HG02642 (cell line): ENCODE measurements around the gene GRIN3B.

Experiments used
- ATAC-seq: cut with Tn5 transposase; IDR thresholded peaks from one replicate; pipeline ENCODE4 v1.9.1; 2021; ENCODE audit warnings: mild to moderate bottlenecking; ENCODE audit not compliant: unreplicated experiment, poor library complexity

The GRIN3B gene

GRCh38 chr19:989381-990081, 10.7 kb upstream of the GRIN3B start:
- ATAC-seq: no peak

GRCh38 chr19:990119-990571, 10.1 kb upstream of the GRIN3B start:
- no peak for ATAC-seq

- no peak for ATAC-seq
Observed at GRCh38 chr19:990746-991145, 9.5 kb upstream of the GRIN3B start.

- no peak for ATAC-seq
Observed at GRCh38 chr19:991174-991931, 8.9 kb upstream of the GRIN3B start.

- ATAC-seq: no peak
Observed at GRCh38 chr19:991932-992669, 8.1 kb upstream of the GRIN3B start.

- no peak for ATAC-seq
Observed at GRCh38 chr19:992670-993055, 7.6 kb upstream of the GRIN3B start.

- ATAC-seq: no peak
Observed at GRCh38 chr19:993361-993830, 6.8 kb upstream of the GRIN3B start.

- no peak for ATAC-seq
Observed at GRCh38 chr19:993831-994393, 6.3 kb upstream of the GRIN3B start.

GRCh38 chr19:994516-994915, 5.7 kb upstream of the GRIN3B start:
- ATAC-seq: no peak

- no peak for ATAC-seq
Observed at GRCh38 chr19:995051-995827, 5.0 kb upstream of the GRIN3B start.

- no peak for ATAC-seq
Observed at GRCh38 chr19:996051-996838, 4.0 kb upstream of the GRIN3B start.

GRCh38 chr19:998064-998463, 2.2 kb upstream of the GRIN3B start:
- ATAC-seq: no peak

- ATAC-seq: no peak
Observed at GRCh38 chr19:999379-999719, 870 bp upstream of the GRIN3B start.

GRCh38 chr19:1000591-1001537, 645 bp downstream of the GRIN3B start:
- no peak for ATAC-seq

- no peak for ATAC-seq
Observed at GRCh38 chr19:1001538-1002166, 1.4 kb downstream of the GRIN3B start.

GRCh38 chr19:1002600-1002999, 2.4 kb downstream of the GRIN3B start:
- no peak for ATAC-seq

GRCh38 chr19:1003283-1003682, 3.1 kb downstream of the GRIN3B start:
- ATAC-seq: no peak
